ENCODE measurements around the gene LHFPL2.

GRCh38 chr5:78563621-78564020, 85.0 kb downstream of the LHFPL2 start:
- no peak for TF ChIP-seq SPI1 (IDR thresholded peaks at IDR 0.05; ENCODE audit: borderline replicate concordance, low read depth)
- no peak for TF ChIP-seq REST (IDR thresholded peaks at IDR 0.05; ENCODE audit: insufficient replicate concordance, low read depth)
